CD14-positive monocyte (primary cell): ENCODE data around the gene ZNF692. TPM values are rescaled to one million over a fixed set of nuclear protein-coding genes. Genes with fewer than 3 reads are reported as not detected.
A peak's percentile ranks its signal among the peaks of the same experiment; 100 is the strongest.

Source experiments
- DNase-seq, 3 donors: peaks; one replicate each; pipeline ENCODE4 v3.0.0-alpha.2; 2011 to 2022
- H2AFZ ChIP-seq: 2 replicates; pipeline ENCODE4 v1.6.0; 2012; ENCODE audit warnings: mild to moderate bottlenecking, low read depth, low read length, inconsistent platforms; ENCODE audit not compliant: insufficient read depth, poor library complexity, severe bottlenecking
- H3K27ac ChIP-seq, 2 donors: 1 replicate in 1 of 2; 2 replicates in 1 of 2; pipeline ENCODE4 v1.5.1; 2012 to 2013; ENCODE audit warnings: low read length in 2 of 2, control low read depth in 1 of 2, inconsistent platforms in 1 of 2, low read depth in 1 of 2, mild to moderate bottlenecking in 1 of 2
- H3K27me3 ChIP-seq, 2 donors: one replicate each; pipeline versions ENCODE4 v1.6.0 to v1.6.1; 2011 to 2013; ENCODE audit warnings: low read length in 2 of 2; ENCODE audit not compliant: control insufficient read depth in 2 of 2, insufficient read depth in 2 of 2
- H3K36me3 ChIP-seq, 2 donors: replicated peaks in 1 of 2; 1 replicate in 1 of 2; 2 replicates in 1 of 2; pipeline versions ENCODE4 v1.5.1 to v1.6.1; 2012 to 2013; ENCODE audit warnings: low read length in 2 of 2, control low read depth in 1 of 2, inconsistent platforms in 1 of 2, mild to moderate bottlenecking in 1 of 2; ENCODE audit not compliant: insufficient read depth in 2 of 2, control insufficient read depth in 1 of 2
- H3K4me1 ChIP-seq, 2 donors: 1 replicate in 1 of 2; 2 replicates in 1 of 2; pipeline versions ENCODE4 v1.5.1 to v1.6.1; 2012 to 2013; ENCODE audit warnings: low read length in 2 of 2, control low read depth in 1 of 2, inconsistent platforms in 1 of 2, mild to moderate bottlenecking in 1 of 2, moderate library complexity in 1 of 2; ENCODE audit not compliant: insufficient read depth in 2 of 2, control insufficient read depth in 1 of 2
- H3K4me2 ChIP-seq: replicated peaks from 2 replicates; pipeline ENCODE3; 2012; ENCODE audit warnings: low read length, moderate library complexity, mild to moderate bottlenecking; ENCODE audit not compliant: poor library complexity, severe bottlenecking; ENCODE audit errors: extremely low read depth
- H3K4me3 ChIP-seq, 3 experiments: fragments of 200-600 bp in 1 of 3; sonication (generic) in 1 of 3; replicated peaks in 1 of 3; 1 replicate in 2 of 3; 2 replicates in 1 of 3; pipeline ENCODE4 v1.5.1; 2011 to 2013; ENCODE audit warnings: low read length in 3 of 3, mild to moderate bottlenecking in 3 of 3, control low read depth in 2 of 3, low read depth in 2 of 3, inconsistent platforms in 1 of 3, moderate library complexity in 1 of 3
- H3K79me2 ChIP-seq: 2 replicates; pipeline ENCODE4 v1.6.0; 2012; ENCODE audit warnings: mild to moderate bottlenecking, control low read depth, inconsistent platforms, low read length, moderate library complexity; ENCODE audit not compliant: insufficient read depth
- H3K9ac ChIP-seq: 2 replicates; pipeline ENCODE4 v1.6.0; 2017; ENCODE audit warnings: low read length, mild to moderate bottlenecking; ENCODE audit not compliant: insufficient read depth, poor library complexity, severe bottlenecking
- H3K9me3 ChIP-seq, 2 donors: replicated peaks in 1 of 2; 1 replicate in 1 of 2; 2 replicates in 1 of 2; pipeline versions ENCODE4 v1.5.1 to v1.6.1; 2012 to 2013; ENCODE audit warnings: low read length in 2 of 2, control low read depth in 1 of 2; ENCODE audit not compliant: control insufficient read depth in 1 of 2, insufficient read depth in 1 of 2
- H4K20me1 ChIP-seq: 2 replicates; pipeline ENCODE4 v1.6.0; 2012; ENCODE audit warnings: mild to moderate bottlenecking, low read length, control low read depth, moderate library complexity; ENCODE audit not compliant: insufficient read depth
- H3K27ac Mint-ChIP-seq, 7 donors: one replicate each; pipeline ENCODE4 v1.8.0; 2020; ENCODE audit warnings: mild to moderate bottlenecking in 7 of 7, mixed read lengths in 7 of 7, moderate library complexity in 6 of 7, inconsistent platforms in 2 of 7
- H3K27me3 Mint-ChIP-seq, 3 donors: one replicate each; pipeline ENCODE4 v1.8.0; 2021 to 2022; ENCODE audit warnings: low read depth in 3 of 3, mild to moderate bottlenecking in 3 of 3, mixed read lengths in 3 of 3, moderate library complexity in 3 of 3, inconsistent platforms in 1 of 3
- H3K36me3 Mint-ChIP-seq, 2 donors: one replicate each; pipeline ENCODE4 v1.8.0; 2020; ENCODE audit warnings: mixed read lengths in 2 of 2, inconsistent platforms in 1 of 2, mild to moderate bottlenecking in 1 of 2
- H3K4me1 Mint-ChIP-seq: one replicate; pipeline ENCODE4 v1.8.0; 2020; ENCODE audit warnings: mild to moderate bottlenecking, mixed read lengths
- H3K4me3 Mint-ChIP-seq, 2 donors: one replicate each; pipeline ENCODE4 v1.8.0; 2020; ENCODE audit warnings: mild to moderate bottlenecking in 2 of 2, mixed read lengths in 2 of 2, moderate library complexity in 1 of 2
- H3K9me3 Mint-ChIP-seq, 7 donors: one replicate each; pipeline ENCODE4 v1.8.0; 2020 to 2022; ENCODE audit warnings: mixed read lengths in 7 of 7, mild to moderate bottlenecking in 6 of 7, moderate library complexity in 6 of 7, inconsistent platforms in 2 of 7
- CTCF ChIP-seq: fragments of 200-600 bp; IDR thresholded peaks from one replicate; pipeline ENCODE4 v1.8.0; 2022; ENCODE audit warnings: antibody characterized with exemption, mild to moderate bottlenecking
- WGBS: methylation state at CpG from one replicate; pipeline ENCODE4 v1.1.5; 2013; ENCODE audit warnings: missing lambda C conversion rate; ENCODE audit not compliant: insufficient coverage; 5-methylcytosine and 5-hydroxymethylcytosine counted together
- intact Hi-C, 2 donors: fragments of 100-400 bp; cut with micrococcal nuclease; formaldehyde crosslinking; loops; one replicate each; pipeline versions ENCODE4 v1.15.0 to v1.15.1; 2023
- polyA plus RNA-seq, 3 donors: library from polyadenylated mRNA; depleted of rRNA in 1 of 3; unstranded in 2 of 3; stranded (reverse) in 1 of 3; fragments of 300-500 nt in 2 of 3; fragments of >200 nt in 1 of 3; fragmentation: Illumina TruSeq in 2 of 3; gene quantifications; 1 replicate in 2 of 3; 2 replicates in 1 of 3; pipeline ENCODE4 v1.2.3, GENCODE V29; 2012 to 2021

ZNF692 gene
- polyA plus RNA-seq, 3 donors, result 2.2 to 59.0 (median 2.4) TPM

GRCh38 chr1:248813546-248813945 is 45.3 kb downstream of the ZNF692 start:
- DNase-seq, result no peak
- WGBS, result 96% methylated on average over 4 of the region's 8 CpGs
- Mint-ChIP-seq H3K4me3 (no peak overlapping the region), H3K27me3 (peaks cover 0 to 4% (median 0%) of the 10 kb centered on the region in 3 donors), H3K36me3 (peaks cover 63 to 69% of the 10 kb centered on the region in 2 donors), H3K4me1 (peaks cover 65% of the 10 kb centered on the region), H3K9me3 (no peaks in the 10 kb centered on the region), H3K27ac (peak overlapping the region in 4 of 7 donors; percentile 21 to 79 (median 38))
- Histone ChIP-seq H3K9me3 (no peaks in the 10 kb centered on the region), H3K36me3 (peaks cover 47 to 61% of the 10 kb centered on the region in 2 donors), H3K4me3 (no peak overlapping the region), H4K20me1 (peaks cover 11% of the 10 kb centered on the region), H3K4me1 (peaks cover 64% of the 10 kb centered on the region in 2 donors), H2AFZ (no peak overlapping the region), H3K9ac (no peak overlapping the region), H3K4me2 (no peak overlapping the region), H3K27me3 (no peaks in the 10 kb centered on the region), H3K79me2 (peaks cover 18% of the 10 kb centered on the region), H3K27ac (no peak overlapping the region)
- no peak for TF ChIP-seq CTCF
- intact Hi-C loops, result no loop called here

- Histone ChIP-seq H4K20me1 (peaks cover 11% of the 10 kb centered on the region), H3K79me2 (peaks cover 11% of the 10 kb centered on the region), H3K36me3 (peaks cover 47 to 60% of the 10 kb centered on the region in 2 donors), H3K4me3 (no peak overlapping the region), H3K4me1 (peaks cover 57% of the 10 kb centered on the region in 2 donors), H3K27me3 (no peaks in the 10 kb centered on the region), H3K9ac (no peak overlapping the region), H3K4me2 (no peak overlapping the region), H3K9me3 (no peaks in the 10 kb centered on the region), H2AFZ (no peak overlapping the region), H3K27ac (peak overlapping the region in 1 of 2 donors; percentile 49)
- no peak for DNase-seq
- H3K36me3 Mint-ChIP-seq, result peaks cover 60 to 68% of the 10 kb centered on the region in 2 donors
- no peak for TF ChIP-seq CTCF
- H3K4me1 Mint-ChIP-seq, result peaks cover 59% of the 10 kb centered on the region
- no peak overlapping the region for H3K4me3 Mint-ChIP-seq
- intact Hi-C loops, result no loop called here
- no peaks in the 10 kb centered on the region for H3K9me3 Mint-ChIP-seq
- H3K27ac Mint-ChIP-seq, result peak overlapping the region in 6 of 7 donors; percentile 22 to 84 (median 74)
- H3K27me3 Mint-ChIP-seq, result peaks cover 0 to 3% (median 0%) of the 10 kb centered on the region in 3 donors
- 96% methylated on average over 23 of the region's 23 CpGs for WGBS
Measured at GRCh38 chr1:248812736-248813425, 46.0 kb downstream of the ZNF692 start.
